Measurements from ENCODE around the gene SLC13A2.

- no peak for TF ChIP-seq CTCF (conservative IDR thresholded peaks at IDR 0.05 in 1 of 2, IDR thresholded peaks at IDR 0.05 in 1 of 2; ENCODE audit: extremely low read depth in 1 of 2, insufficient read depth in 1 of 2, low read depth in 1 of 2, low read length in 2 of 2)
- no peak for TF ChIP-seq EZH2 (IDR thresholded peaks at IDR 0.05; ENCODE audit: borderline replicate concordance, low read length)
Measured at GRCh38 chr17:28518132-28518531, 44.7 kb downstream of the SLC13A2 start.
